ENCODE results near the gene DLG5.

GRCh38 chr10:77970869-77971803, 44.6 kb upstream of the DLG5 start:
- no peak for TF ChIP-seq CTCF (IDR thresholded peaks at IDR 0.05)
- TF ChIP-seq POLR2AphosphoS5 (IDR thresholded peaks at IDR 0.05) = peak; percentile 85 to 93 (median 88)
